Embryonic facial prominence (tissue), 1 donor: ENCODE measurements around the gene FCRL2.

ENCODE experiments used
- DNase-seq: peaks from one replicate; pipeline ENCODE4 v3.0.0-alpha.2; 2016; ENCODE audit errors: extremely low spot score

The FCRL2 gene

GRCh38 chr1:157776971-157777391, at the start of gene FCRL2:
FCRL2 (minus strand) TSS chr1:157777132; CDS start chr1:157777073, 59 bp downstream.
- no peak for DNase-seq

GRCh38 chr1:157820299-157820698, 43.4 kb upstream of the FCRL2 start:
- no peak for DNase-seq

- no peak for DNase-seq
Measured at GRCh38 chr1:157819896-157820295, 43.0 kb upstream of the FCRL2 start, which contains the start of gene FCRL1. FCRL1 (minus strand) TSS chr1:157820120; CDS start chr1:157820037, 83 bp downstream.

- DNase-seq = no peak
Measured at GRCh38 chr1:157819215-157819614, 42.3 kb upstream of the FCRL2 start.

GRCh38 chr1:157813269-157813668, 36.3 kb upstream of the FCRL2 start:
- no peak for DNase-seq

- DNase-seq = no peak
Measured at GRCh38 chr1:157806431-157807149, 29.7 kb upstream of the FCRL2 start.

GRCh38 chr1:157803851-157804250, 26.9 kb upstream of the FCRL2 start:
- DNase-seq = no peak

GRCh38 chr1:157799996-157800395, 23.1 kb upstream of the FCRL2 start:
- DNase-seq = no peak

- no peak for DNase-seq
Measured at GRCh38 chr1:157798211-157798610, 21.3 kb upstream of the FCRL2 start.

GRCh38 chr1:157785248-157785647, 8.3 kb upstream of the FCRL2 start:
- no peak for DNase-seq

GRCh38 chr1:157784801-157785200, 7.9 kb upstream of the FCRL2 start:
- no peak for DNase-seq

- no peak for DNase-seq
Measured at GRCh38 chr1:157782931-157783330, 6.0 kb upstream of the FCRL2 start.

- no peak for DNase-seq
Measured at GRCh38 chr1:157781048-157781447, 4.1 kb upstream of the FCRL2 start.

- no peak for DNase-seq
Measured at GRCh38 chr1:157775101-157775870, 1.6 kb downstream of the FCRL2 start.

GRCh38 chr1:157774412-157774811, 2.5 kb downstream of the FCRL2 start:
- no peak for DNase-seq

GRCh38 chr1:157773493-157774350, 3.2 kb downstream of the FCRL2 start:
- DNase-seq = no peak

GRCh38 chr1:157771661-157772425, 5.1 kb downstream of the FCRL2 start:
- DNase-seq = no peak

GRCh38 chr1:157770442-157771043, 6.4 kb downstream of the FCRL2 start:
- no peak for DNase-seq

GRCh38 chr1:157766792-157767191, 10.1 kb downstream of the FCRL2 start:
- no peak for DNase-seq

- no peak for DNase-seq
Measured at GRCh38 chr1:157758018-157758417, 18.9 kb downstream of the FCRL2 start.

- DNase-seq = no peak
Measured at GRCh38 chr1:157753611-157754010, 23.3 kb downstream of the FCRL2 start.
